OCI-LY1 (cell line): ENCODE measurements around the gene PDCD6IP.
"Not testable (repeated sequence)": the region's sequence is repeated elsewhere in the genome, so short reads cannot be mapped to it uniquely, and the experiment has no call there.

Source experiments
- H2AFZ ChIP-seq: fragments of 200-600 bp; sonication (generic), shearing (Covaris generic); 2 replicates; pipeline ENCODE4 v1.6.0; 2014; ENCODE audit warnings: antibody characterized with exemption, mild to moderate bottlenecking, low read length
- H3F3A ChIP-seq: fragments of 200-600 bp; sonication (generic), shearing (Covaris generic); 2 replicates; pipeline ENCODE4 v1.6.0; 2014; ENCODE audit warnings: mild to moderate bottlenecking, antibody characterized with exemption, low read length, moderate library complexity; ENCODE audit not compliant: insufficient read depth
- H3K27ac ChIP-seq: fragments of 200-600 bp; sonication (generic); 2 replicates; pipeline ENCODE4 v1.5.1; 2014; ENCODE audit warnings: low read length, mixed run types, mild to moderate bottlenecking, low read depth; ENCODE audit not compliant: poor library complexity, severe bottlenecking
- H3K27me3 ChIP-seq: fragments of 200-600 bp; sonication (generic); 2 replicates; pipeline ENCODE4 v1.6.0; 2014; ENCODE audit warnings: antibody characterized with exemption, mild to moderate bottlenecking, low read length, moderate library complexity; ENCODE audit not compliant: insufficient read depth
- H3K36me3 ChIP-seq: fragments of 200-600 bp; sonication (generic); 2 replicates; pipeline ENCODE4 v1.6.1; 2014; ENCODE audit warnings: mild to moderate bottlenecking, antibody characterized with exemption, low read length, moderate library complexity, mixed read lengths; ENCODE audit not compliant: insufficient read depth
- H3K4me1 ChIP-seq: fragments of 200-600 bp; sonication (generic); 2 replicates; pipeline ENCODE4 v1.5.1; 2014; ENCODE audit warnings: mild to moderate bottlenecking, low read length, moderate library complexity; ENCODE audit not compliant: insufficient read depth, severe bottlenecking
- H3K4me2 ChIP-seq: fragments of 200-600 bp; sonication (generic), shearing (Covaris generic); 2 replicates; pipeline ENCODE4 v1.6.1; 2014; ENCODE audit warnings: low read length
- H3K4me3 ChIP-seq: fragments of 200-600 bp; sonication (generic); 2 replicates; pipeline ENCODE4 v1.5.1; 2014; ENCODE audit warnings: low read length, low read depth, mild to moderate bottlenecking, mixed read lengths; ENCODE audit not compliant: poor library complexity, severe bottlenecking
- H3K79me2 ChIP-seq: fragments of 200-600 bp; shearing (Covaris generic); 2 replicates; pipeline ENCODE4 v1.6.1; 2016; ENCODE audit warnings: mixed run types, low read length, mixed read lengths; ENCODE audit not compliant: insufficient read depth
- H3K9ac ChIP-seq: fragments of 200-600 bp; sonication (generic), shearing (Covaris generic); 2 replicates; pipeline ENCODE4 v1.6.1; 2014; ENCODE audit warnings: mild to moderate bottlenecking, low read length, mixed read lengths
- H3K9me2 ChIP-seq: fragments of 200-600 bp; sonication (generic), shearing (Covaris generic); 2 replicates; pipeline ENCODE4 v1.6.1; 2014; ENCODE audit warnings: low read depth, mild to moderate bottlenecking, low read length, mixed read lengths
- H3K9me3 ChIP-seq: fragments of 200-600 bp; shearing (Covaris generic); 2 replicates; pipeline ENCODE4 v1.6.1; 2014; ENCODE audit warnings: low read length, mixed read lengths
- H4K20me1 ChIP-seq: fragments of 200-600 bp; sonication (generic), shearing (Covaris generic); 2 replicates; pipeline ENCODE4 v1.6.0; 2016; ENCODE audit warnings: mild to moderate bottlenecking, low read length; ENCODE audit not compliant: insufficient read depth
- EZH2 ChIP-seq: fragments of 200-600 bp; sonication (generic), shearing (Covaris generic); IDR thresholded peaks from 2 replicates; pipeline ENCODE4 v1.8.0; 2017; ENCODE audit warnings: borderline replicate concordance, mixed run types, mild to moderate bottlenecking, antibody characterized with exemption, low read length, moderate library complexity, mixed read lengths
- TF ChIP-seq, protein P1 (sequence below): fragments of 200-600 bp; sonication (generic), shearing (Covaris generic); IDR thresholded peaks from 2 replicates; pipeline ENCODE4 v1.5.1; 2017; ENCODE audit warnings: mild to moderate bottlenecking, antibody characterized with exemption, low read length, moderate library complexity, mixed read lengths

PDCD6IP gene

DNA sequence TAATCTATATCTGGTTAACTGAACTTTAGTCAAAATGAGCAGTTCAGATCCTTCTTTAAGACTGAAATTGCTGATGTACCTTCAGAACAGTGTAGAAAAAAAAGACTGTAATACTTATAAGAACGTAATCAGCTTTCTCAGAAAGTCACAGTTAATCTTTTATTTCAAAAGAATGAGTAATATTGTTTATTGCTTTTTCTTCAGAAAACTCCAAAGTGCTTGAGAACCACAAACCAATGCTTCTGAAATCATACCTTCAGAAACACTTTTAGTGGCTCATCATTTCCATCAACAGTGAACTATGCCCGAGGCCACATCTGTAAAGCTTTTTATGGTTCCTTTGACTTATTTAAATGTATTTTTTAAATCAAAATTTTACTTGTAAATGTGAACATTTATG is 47.1 kb upstream of the PDCD6IP start:
- H3F3A ChIP-seq = no peaks in the 10 kb centered on the region
- no peaks in the 10 kb centered on the region for H3K27me3 ChIP-seq
- no peak overlapping the region for H2AFZ ChIP-seq
- peaks cover 5% of the 10 kb centered on the region for H3K4me1 ChIP-seq
- no peaks in the 10 kb centered on the region for H3K9me2 ChIP-seq
- H3K36me3 ChIP-seq = no peaks in the 10 kb centered on the region
- H4K20me1 ChIP-seq = no peaks in the 10 kb centered on the region
- H3K9me3 ChIP-seq = peaks cover 3% of the 10 kb centered on the region; the same call in 1 of the 2 replicates
- H3K27ac ChIP-seq = no peak overlapping the region
- H3K4me3 ChIP-seq = no peak overlapping the region
- no peak overlapping the region for H3K4me2 ChIP-seq
- H3K9ac ChIP-seq = no peak overlapping the region
- H3K79me2 ChIP-seq = no peaks in the 10 kb centered on the region
- TF ChIP-seq EZH2 = no peak
- TF ChIP-seq, protein P1, sequence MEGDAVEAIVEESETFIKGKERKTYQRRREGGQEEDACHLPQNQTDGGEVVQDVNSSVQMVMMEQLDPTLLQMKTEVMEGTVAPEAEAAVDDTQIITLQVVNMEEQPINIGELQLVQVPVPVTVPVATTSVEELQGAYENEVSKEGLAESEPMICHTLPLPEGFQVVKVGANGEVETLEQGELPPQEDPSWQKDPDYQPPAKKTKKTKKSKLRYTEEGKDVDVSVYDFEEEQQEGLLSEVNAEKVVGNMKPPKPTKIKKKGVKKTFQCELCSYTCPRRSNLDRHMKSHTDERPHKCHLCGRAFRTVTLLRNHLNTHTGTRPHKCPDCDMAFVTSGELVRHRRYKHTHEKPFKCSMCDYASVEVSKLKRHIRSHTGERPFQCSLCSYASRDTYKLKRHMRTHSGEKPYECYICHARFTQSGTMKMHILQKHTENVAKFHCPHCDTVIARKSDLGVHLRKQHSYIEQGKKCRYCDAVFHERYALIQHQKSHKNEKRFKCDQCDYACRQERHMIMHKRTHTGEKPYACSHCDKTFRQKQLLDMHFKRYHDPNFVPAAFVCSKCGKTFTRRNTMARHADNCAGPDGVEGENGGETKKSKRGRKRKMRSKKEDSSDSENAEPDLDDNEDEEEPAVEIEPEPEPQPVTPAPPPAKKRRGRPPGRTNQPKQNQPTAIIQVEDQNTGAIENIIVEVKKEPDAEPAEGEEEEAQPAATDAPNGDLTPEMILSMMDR = no peak

DNA sequence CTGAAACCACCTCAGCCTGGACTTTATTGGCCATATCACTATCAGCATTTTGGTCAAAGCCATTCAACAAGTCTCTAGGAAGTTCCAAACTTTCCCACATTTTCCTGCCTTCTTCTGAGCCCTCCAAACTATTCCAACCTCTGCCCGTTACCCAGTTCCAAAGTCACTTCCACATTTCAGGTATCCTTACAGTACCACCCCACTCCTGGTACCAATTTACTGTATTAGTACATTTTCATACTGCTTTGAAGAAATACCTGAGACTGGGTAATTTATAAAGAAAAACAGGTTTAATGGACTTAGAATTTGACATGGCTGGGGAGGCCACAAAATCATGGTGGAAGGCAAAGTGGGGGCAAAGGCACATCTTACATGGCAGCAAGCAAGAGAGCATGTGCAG is 44.0 kb upstream of the PDCD6IP start:
- not testable (repeated sequence) for H3K79me2 ChIP-seq, H3K27ac ChIP-seq, H3K4me3 ChIP-seq, H3K36me3 ChIP-seq, H3K9me2 ChIP-seq, H3K9me3 ChIP-seq, H2AFZ ChIP-seq, H3K27me3 ChIP-seq, H3F3A ChIP-seq, H3K9ac ChIP-seq, H3K4me1 ChIP-seq, H3K4me2 ChIP-seq, H4K20me1 ChIP-seq

DNA sequence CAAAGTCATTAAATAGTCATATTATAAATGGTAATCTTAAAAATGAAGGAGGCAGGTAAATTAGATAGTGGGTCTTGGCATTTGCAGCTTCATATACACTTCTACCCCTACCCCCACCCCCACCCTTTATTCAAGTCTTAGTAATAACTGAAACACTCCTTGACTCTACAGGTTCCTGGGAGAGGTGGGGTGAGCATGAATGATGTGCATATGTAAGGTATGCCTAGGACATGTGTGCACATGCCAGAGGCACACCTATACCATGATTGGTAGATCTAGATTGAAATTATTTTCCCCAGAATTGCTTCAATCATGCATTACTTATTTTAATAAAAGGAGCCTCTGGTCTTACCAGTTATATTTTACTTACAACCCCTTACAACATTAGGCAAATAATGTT is 40.1 kb upstream of the PDCD6IP start:
- H4K20me1 ChIP-seq = no peaks in the 10 kb centered on the region
- no peak overlapping the region for H3K9ac ChIP-seq
- H3K36me3 ChIP-seq = no peaks in the 10 kb centered on the region
- no peak overlapping the region for H3K27ac ChIP-seq
- H3K4me1 ChIP-seq = no peaks in the 10 kb centered on the region
- peaks cover 7% of the 10 kb centered on the region for H3K9me3 ChIP-seq
- H3F3A ChIP-seq = no peaks in the 10 kb centered on the region
- TF ChIP-seq, protein P1 = no peak
- TF ChIP-seq EZH2 = no peak
- no peak overlapping the region for H2AFZ ChIP-seq
- no peak overlapping the region for H3K4me2 ChIP-seq
- H3K9me2 ChIP-seq = no peaks in the 10 kb centered on the region
- no peaks in the 10 kb centered on the region for H3K79me2 ChIP-seq
- H3K4me3 ChIP-seq = no peak overlapping the region
- H3K27me3 ChIP-seq = no peaks in the 10 kb centered on the region

DNA sequence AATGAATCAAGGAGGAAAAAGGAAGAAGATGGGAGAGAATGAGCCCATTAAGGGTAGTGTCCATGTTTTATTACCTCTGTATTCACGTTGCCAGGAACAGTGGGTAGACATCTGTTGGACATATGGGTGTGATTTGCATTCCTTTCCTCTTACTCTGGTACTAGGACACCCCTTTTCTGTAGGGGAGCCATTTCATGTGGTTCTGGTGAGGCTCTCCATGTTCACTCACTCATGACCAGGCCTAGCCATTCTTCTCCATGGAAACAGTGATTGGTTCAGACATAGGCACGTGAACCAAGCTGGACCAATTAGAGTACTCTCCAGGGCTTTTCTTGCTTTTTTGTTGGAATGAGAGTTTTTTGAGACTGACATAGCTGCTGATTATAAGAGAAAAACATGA is 39.6 kb upstream of the PDCD6IP start:
- H3K9me3 ChIP-seq = peaks cover 7% of the 10 kb centered on the region
- H3K4me3 ChIP-seq = no peak overlapping the region
- H3K9ac ChIP-seq = no peak overlapping the region
- TF ChIP-seq EZH2 = no peak
- TF ChIP-seq, protein P1 = no peak
- H3K36me3 ChIP-seq = no peaks in the 10 kb centered on the region
- H3K4me1 ChIP-seq = no peaks in the 10 kb centered on the region
- no peaks in the 10 kb centered on the region for H3K27me3 ChIP-seq
- H3K27ac ChIP-seq = no peak overlapping the region
- H4K20me1 ChIP-seq = no peaks in the 10 kb centered on the region
- no peaks in the 10 kb centered on the region for H3K9me2 ChIP-seq
- no peak overlapping the region for H2AFZ ChIP-seq
- no peaks in the 10 kb centered on the region for H3K79me2 ChIP-seq
- no peaks in the 10 kb centered on the region for H3F3A ChIP-seq
- H3K4me2 ChIP-seq = no peak overlapping the region
